GM18499 (cell line): ENCODE data around the gene ARHGAP6.
"Not testable (repeated sequence)": the region's sequence is repeated elsewhere in the genome, so short reads cannot be mapped to it uniquely, and the experiment has no call there.

ENCODE experiments used
- ATAC-seq: cut with Tn5 transposase; IDR thresholded peaks from one replicate; pipeline ENCODE4 v1.9.1; 2021; ENCODE audit warnings: moderate number of reproducible peaks; ENCODE audit not compliant: insufficient read depth, unreplicated experiment

ARHGAP6 gene

DNA sequence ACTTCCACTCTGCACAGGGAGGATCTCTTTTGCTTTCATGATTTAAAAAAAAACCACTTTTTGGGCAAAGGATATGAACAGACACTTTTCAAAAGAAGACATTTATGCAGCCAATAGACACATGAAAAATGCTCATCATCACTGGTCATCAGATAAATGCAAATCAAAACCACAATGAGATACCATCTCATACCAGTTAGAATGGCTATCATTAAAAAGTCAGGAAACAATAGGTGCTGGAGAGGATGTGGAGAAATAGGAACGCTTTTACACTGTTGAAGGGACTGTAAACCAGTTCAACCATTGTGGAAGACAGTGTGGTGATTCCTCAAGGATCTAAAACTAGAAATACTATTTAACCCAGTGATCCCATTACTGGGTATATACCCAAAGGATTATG, 87.4 kb downstream of the ARHGAP6 start:
- not testable (repeated sequence) for ATAC-seq

DNA sequence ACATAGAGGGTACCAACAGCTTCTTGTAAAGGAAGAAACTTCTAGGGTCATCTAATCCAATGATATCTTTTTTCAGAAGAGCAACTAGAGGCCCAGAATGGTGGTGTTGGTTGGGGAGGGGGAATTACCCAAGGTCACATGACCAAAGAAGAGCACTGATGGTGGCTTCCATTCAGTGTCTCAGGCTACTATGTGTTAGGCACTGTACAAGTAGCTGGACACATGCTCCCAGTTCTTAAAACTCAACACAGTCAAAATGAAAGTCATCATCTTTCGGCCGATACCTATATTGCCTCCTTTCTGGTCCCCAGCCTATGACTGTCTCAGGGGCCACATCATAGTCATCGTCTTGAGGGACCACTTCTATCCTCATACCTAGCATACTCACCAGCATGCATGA, 88.1 kb downstream of the ARHGAP6 start:
- ATAC-seq: no peak

DNA sequence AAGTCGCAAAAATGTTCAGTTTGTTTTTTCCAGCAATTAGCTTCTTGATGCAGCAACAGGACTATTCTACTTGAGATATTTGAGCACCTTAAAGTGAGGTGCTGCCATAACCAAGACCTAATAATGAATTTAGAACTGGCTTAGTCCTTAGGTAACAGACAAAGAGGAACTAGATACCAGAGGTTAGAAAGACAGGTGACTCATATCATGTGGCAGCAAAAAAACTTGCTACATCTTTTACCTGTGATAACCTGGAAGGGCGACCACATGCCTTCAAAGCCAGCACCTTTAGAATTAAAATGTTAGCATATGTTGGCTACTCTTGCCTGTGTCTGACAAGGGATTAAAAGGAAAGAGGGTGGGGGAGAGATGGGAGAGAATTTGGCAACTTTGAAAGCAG, 90.4 kb downstream of the ARHGAP6 start:
- ATAC-seq: no peak

DNA sequence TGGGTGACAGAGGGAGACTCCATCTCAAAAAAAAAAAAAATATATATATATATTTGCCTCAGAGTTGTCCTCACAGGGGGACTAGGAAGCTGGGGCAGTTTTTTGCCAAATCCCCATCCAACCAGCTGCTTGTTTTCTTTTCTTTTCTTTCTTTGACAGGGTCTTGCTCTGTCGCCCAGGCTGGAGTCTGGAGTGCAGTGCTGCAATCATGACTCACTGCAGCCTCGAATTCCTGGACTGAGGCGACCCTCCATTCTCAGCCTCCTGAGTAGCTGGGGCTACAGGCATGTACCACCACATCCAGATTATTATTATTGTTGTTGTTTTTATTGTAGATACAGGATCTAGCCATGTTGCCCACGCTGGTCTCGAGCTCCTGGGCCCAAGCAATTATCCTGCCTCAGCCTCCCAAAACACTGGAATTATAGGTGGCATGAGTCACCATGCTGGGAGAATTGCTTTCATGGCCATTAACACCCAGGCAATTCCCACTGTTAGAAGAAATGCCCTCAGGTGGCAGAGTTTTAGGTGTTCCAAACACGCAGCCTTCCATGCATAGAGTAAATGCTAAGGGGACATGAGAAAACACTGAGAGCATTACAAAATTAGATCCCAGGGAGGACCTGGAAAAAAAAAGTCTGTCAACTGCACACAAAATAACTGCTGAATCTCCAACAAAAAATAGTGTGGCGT, 98.0 kb downstream of the ARHGAP6 start:
- ATAC-seq: no peak

DNA sequence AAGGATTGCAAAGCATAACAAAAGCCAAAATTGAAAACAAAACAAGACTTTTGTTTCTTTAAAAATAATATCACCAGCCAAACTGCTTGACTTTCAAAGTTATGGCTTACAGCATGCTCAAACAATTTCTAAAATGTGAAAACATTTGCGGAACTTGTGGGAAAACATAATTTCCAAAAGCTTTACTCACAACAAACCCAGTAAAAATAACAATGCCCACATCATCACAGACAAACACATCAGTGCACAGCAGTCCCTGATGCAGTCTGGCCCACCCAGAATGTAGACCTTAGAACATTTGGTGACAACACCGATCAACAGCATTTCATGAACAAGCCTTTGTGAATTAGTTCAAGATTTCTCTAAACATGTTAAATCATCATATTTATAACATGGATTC, 98.9 kb downstream of the ARHGAP6 start:
- no peak for ATAC-seq

DNA sequence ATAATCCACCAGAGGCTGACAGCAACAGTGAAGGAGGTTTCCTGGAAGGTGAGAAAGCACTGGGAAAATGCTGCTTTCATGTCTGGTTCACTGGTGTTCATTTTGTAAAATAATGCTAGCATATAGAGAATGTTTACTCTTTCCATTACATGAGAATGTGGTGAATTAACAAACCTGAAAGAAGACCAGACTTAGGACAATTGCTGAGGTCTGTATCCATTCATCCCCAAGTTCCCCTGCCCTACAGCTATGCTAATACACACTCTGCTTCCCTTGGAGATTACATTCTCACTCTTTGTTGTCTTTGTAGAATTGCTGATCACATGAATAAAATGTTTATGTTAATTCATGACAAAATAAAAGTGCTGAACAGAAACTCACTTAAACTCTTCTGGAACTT, 99.5 kb downstream of the ARHGAP6 start:
- ATAC-seq: no peak

DNA sequence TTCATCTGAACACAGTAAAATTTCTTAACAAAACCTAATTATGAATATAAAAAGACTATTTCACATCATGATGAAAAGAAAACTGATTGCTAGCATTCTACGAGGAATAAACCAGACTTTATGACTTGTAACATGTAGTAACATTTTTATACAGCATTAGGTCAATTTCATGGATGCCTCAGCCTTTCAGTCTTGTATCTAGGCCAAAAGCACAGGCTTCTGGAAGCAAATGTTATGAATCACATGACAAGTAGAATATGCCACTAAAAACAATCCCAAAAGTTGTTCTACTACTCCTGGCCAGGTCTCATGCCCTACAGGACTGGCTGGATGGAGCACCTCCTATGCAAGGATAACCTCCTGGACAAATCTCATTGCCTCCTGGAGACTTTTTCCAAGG, 101.2 kb downstream of the ARHGAP6 start:
- ATAC-seq: no peak

DNA sequence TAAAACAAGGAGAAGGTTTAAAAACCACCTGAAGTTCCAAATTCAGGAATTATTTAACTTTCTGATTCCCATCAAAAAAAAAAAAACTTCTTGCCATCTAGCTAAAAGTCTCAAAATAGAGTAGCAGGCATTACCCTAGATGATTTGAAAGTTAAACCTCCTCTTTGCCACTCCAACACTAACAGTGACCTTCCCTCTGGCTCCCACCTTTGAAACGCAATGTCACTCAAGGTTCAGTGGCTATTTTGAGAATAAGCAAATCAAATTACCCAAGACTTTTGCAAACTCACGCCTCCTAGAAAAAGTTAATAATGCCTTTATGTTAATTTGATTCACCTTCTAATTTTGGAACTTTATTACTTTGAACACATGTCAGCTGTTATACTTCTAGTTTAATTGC, 103.2 kb downstream of the ARHGAP6 start:
- no peak for ATAC-seq

DNA sequence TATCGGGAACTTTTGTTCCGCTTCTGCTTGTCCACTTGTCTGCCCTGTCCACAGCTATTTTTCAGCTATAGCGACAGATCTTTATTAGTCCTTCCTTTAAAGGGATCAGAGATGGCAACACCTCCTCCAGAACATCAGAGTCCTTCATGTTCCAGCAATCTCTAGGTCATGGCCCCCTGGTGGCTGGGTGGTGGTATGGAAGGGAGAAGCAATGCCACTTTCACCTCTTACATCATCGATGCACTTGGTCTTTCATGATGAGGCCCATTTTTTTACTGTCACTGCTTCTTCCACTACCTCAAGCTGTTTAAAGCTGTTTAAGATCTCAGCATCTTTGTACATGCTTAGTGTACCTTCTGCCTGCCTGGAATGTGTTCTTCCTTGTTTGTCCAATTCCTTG, 106.7 kb downstream of the ARHGAP6 start:
- ATAC-seq: no peak

DNA sequence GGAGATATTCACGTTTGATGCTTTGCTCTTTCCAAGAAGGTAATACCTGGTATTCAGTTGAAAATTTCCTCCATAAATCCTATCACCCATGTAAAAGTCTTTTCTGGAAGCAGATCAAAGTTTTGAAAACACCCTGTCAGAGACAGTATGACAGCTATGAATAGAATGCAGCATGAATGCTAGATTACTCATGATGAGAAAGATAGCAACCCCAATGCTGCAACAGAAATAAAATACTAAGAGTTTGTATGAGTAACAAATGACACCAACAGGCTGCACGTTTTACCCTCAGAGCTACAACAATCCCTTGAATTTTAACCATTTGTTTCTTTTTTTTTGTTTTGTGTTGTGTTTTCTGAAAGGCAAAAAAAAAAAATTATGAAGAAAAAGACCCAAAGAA, 108.6 kb downstream of the ARHGAP6 start:
- no peak for ATAC-seq

DNA sequence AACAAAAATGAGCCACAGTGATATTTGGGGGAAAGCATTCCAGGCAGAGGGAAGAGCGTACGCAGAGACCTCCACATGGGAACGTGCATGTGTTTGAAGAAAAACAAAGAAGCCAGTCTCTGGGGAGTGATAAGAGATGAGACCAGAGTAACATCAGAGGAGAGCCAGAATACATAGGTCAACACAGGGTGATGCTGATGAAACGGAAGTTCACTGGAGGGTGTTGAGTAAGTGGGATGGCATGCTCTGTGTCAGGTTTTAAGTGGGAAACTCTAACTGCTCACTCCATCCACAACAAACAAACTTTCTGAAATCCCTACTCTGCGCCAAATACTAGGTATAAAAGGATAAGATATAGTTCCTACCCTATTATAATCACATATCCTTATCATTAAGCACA, 110.0 kb downstream of the ARHGAP6 start:
- no peak for ATAC-seq

DNA sequence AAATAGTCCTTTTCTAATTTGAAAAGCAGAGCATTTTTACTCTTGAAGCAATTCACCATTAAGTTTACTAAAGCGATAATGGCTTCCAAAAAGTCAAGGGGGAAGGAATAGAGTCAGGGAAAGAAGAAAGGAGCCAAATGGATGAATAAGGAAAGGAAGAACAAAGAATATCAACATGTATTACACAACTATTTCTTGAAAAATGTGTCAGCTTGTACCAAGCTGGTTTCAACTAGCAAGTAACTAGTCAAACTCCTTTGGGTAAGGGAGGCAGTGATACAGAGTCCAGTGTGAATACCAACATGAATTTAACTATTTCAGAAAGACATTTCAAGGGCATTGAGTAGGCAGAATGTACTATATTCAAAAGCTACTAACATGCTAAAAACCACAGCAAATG, 112.1 kb downstream of the ARHGAP6 start:
- ATAC-seq: no peak

DNA sequence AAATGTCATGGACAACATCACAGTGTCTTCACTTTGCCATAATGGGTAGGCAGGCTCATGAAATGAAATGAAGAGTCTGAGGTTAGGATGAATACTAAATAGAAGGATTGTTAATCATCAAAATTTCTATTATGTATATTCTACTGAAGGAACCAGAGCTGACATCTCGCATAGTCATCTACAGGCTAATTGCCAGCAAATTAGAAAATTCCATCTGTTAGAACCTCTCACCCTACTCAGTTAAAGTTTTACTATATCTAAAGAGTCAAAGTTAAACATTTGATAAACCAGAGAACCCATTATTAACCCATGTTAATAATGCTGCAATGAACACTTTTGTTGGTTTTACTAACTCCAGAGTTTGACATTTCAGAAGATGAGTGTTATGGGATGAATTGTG, 114.6 kb downstream of the ARHGAP6 start:
- ATAC-seq: no peak

DNA sequence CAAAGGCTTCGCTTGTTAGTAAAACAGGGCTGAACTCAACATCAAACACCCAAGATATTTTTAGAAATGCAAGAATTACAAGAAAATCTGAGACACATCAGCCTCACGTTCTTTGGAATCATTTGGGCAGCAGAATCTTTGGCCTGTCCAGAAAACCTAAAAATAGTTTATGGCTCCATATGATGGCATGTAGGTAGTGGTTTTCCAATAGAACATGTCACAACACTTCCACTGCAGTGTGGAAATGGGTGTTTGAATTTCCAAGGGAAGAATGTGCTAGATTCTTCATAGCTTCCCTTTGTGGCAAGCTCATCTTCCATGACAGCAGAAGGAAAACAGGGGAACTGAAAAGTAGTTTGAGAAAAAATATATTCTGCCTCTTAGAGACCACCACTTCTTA, 118.8 kb downstream of the ARHGAP6 start:
- ATAC-seq: no peak

DNA sequence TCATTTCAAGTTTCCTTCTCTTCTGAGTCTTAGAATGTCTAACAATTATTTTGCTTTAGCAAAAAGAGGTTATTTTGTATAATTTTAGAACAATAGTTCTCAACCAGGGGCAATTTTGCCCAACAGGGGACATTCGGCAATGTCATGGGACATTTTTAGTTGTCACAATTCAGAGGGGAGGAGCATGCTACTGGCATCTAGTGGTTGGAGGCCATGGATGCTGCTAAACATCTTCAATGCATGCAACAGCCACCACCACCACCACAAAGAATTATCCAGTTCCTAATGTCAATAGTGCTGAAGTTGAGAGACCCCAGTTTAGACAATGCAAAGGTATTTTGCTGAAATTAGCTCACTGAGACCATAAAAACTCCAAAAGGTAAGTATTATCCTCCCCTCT, 122.5 kb downstream of the ARHGAP6 start:
- ATAC-seq: no peak

DNA sequence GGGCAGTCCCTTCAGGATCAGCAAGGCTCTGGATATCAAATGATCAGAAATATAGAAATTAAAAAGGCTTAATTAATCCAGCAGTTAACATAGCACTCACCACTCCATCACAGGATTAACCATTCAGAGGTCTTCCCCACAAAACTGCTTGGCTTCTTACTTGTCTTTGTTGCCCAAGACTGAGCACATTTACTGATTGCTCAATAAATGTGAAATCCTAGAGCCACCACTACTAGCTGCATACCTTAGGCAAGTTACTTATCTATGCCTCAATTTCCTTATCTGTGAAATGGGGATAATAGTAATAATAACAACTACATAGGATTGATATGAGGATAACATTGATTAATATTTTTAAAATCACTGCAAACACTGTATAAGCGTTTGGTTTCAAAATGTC, 124.2 kb downstream of the ARHGAP6 start:
- ATAC-seq: no peak

DNA sequence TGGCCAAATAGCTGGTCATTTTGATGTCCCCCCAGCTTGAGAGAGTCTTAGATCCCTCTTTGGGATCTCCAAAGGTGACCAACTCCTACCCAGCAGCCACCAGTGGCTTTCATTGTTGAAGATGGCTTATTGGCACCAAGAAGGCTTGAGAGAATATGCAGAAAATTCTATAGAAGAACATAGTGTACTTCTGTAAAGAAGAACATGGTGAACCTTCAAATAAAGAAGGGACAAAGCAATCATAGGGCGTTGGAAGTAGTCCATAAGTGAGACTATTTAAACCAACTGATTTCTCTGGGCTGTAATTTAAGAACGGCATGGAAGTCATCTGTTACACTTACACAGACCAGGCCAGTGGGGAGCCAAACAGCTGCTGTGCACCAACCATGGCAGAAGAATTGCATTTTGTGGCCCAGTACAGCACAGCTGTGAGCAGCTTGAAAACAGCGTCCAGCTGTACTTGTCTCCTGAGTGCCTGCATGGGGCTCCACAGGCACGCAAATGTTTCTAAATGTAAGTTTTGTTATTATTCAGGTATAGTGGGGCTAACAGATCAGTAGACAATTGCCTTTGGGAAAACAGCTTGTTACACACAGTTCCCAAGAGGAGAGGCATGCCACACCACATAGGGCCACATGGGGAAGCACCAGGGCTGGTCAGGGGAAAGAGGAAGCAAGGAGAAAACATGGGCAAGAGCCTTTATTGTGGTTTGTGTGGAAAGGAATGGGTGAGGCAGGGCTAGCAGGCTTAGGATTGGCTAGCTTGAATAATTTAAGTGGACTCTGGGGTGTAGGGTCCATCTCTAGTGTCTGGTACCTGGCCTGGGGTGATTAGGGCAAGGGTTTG, 125.0 kb downstream of the ARHGAP6 start:
- ATAC-seq: no peak

DNA sequence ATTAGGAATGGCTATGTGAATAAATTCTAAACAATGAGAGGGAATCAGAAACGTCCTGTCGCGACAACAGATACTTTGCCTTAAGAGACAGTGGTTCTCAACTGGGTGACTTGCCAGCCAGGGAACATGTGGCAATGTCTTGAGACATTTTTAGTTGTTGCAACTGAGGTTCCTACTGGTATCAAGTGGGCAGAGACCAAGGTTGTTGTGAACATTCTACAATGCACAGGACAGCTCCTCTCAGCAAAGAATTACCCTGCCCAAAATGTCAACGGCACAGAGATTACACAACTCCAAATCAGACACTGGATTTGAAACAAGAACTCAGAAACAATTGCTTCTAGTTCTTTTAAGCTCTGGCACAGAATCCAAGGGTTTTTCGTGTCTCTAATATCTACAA, 128.6 kb downstream of the ARHGAP6 start:
- no peak for ATAC-seq

DNA sequence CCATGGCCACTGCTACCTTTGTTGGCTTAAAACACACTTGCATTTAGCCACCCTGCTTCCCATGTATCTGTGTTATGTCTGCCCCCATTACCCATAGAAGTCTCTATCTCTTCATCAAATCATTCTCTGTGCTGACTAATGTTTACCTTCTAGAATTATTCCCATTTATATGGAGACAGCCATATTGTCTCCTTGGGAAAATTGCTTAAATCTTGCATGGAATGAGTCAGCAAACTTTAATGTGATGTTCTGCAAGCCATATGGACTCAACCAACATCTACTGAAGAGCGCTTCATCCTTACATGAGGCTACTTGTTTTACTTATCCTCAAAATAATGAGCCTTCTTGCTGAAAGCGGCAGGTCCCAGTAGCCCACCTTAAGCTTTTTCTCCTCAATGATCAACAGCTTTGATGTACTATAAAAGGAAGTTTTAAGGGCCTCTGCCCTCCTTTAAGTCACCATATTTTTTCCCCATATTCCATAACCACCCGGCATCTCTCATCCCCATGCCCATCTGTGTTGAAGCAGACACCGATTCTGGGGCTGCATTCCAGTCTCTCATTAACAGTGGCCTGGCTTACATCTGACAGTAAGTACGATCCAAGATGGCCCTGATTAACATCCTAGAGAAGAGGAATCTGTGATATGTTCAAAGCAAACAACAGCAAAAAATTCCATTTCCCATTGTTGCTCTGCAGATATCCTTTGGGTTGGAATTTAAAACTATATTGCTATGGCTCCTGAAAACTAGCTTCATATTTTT, 130.4 kb downstream of the ARHGAP6 start:
- no peak for ATAC-seq

DNA sequence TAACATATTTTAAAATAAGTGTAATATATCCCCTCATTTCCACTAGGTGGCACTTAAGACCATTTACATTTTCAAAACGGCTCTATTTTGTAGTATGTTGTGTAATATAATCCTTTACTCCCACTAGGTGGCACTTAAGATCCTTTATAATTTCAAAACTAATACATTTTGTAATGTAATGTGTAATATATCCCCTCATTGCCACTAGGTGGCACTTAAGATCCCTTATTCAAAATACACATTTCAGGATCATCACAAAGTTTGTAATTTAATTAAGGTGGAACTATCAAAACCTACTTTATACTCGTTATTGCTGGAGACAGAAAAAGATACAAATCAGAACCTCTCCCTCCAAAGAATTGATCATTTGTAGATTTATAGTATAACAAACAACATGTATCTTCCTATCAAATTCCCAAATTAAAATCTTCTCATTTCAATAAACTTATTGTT, 132.5 kb downstream of the ARHGAP6 start:
- ATAC-seq: peak; percentile 95
